ENCODE measurements around the gene TRIM38.

GRCh38 chr6:26029857-26030653, 67.5 kb downstream of the TRIM38 start:
- TF ChIP-seq CTCF (IDR thresholded peaks at IDR 0.05; ENCODE audit: poor library complexity, severe bottlenecking) = no peak
- no peak for TF ChIP-seq EP300 (conservative IDR thresholded peaks at IDR 0.05; ENCODE audit: poor library complexity, severe bottlenecking)
- TF ChIP-seq SMC3 (conservative IDR thresholded peaks at IDR 0.05; ENCODE audit: poor library complexity) = no peak
- TF ChIP-seq EZH2 (IDR thresholded peaks at IDR 0.05; ENCODE audit: borderline replicate concordance, insufficient read depth, low read length, poor library complexity, severe bottlenecking) = no peak
- TF ChIP-seq POLR2AphosphoS5 (IDR thresholded peaks at IDR 0.05) = no peak
- no peak for TF ChIP-seq MXI1 (conservative IDR thresholded peaks at IDR 0.05; ENCODE audit: poor library complexity, severe bottlenecking)
- no peak for TF ChIP-seq TAF1 (IDR thresholded peaks at IDR 0.05; ENCODE audit: low read depth)
- no peak for TF ChIP-seq RAD21 (conservative IDR thresholded peaks at IDR 0.05)

Measured in neural cell (in vitro differentiated cells).